Gastroesophageal sphincter (tissue), 4 donors: Measurements from ENCODE around the gene MTUS2. TPM values are rescaled to one million over a fixed set of nuclear protein-coding genes. Genes with fewer than 3 reads are reported as not detected.

ENCODE experiments used
- ATAC-seq: fragments of 150-250 bp; one replicate; pipeline ENCODE4 v1.9.1; 2016; ENCODE audit warnings: mild to moderate bottlenecking, moderate library complexity
- H3K27ac ChIP-seq, 4 donors: fragments of 200-600 bp; sonication (generic) in 3 of 4; 1 replicate in 3 of 4; 2 replicates in 1 of 4; pipeline ENCODE4 v1.5.1; 2016 to 2019
- H3K27me3 ChIP-seq: fragments of 200-600 bp; sonication (generic); one replicate; pipeline ENCODE4 v1.5.1; 2019
- H3K36me3 ChIP-seq, 2 donors: fragments of 200-600 bp; sonication (generic); one replicate each; pipeline ENCODE4 v1.5.1; 2019; ENCODE audit warnings: control low read depth in 1 of 2
- H3K4me1 ChIP-seq, 3 donors: fragments of 200-600 bp; sonication (generic); 1 replicate in 2 of 3; 2 replicates in 1 of 3; pipeline ENCODE4 v1.5.1; 2016 to 2019; ENCODE audit warnings: control low read depth in 2 of 3
- H3K4me3 ChIP-seq, 2 donors: fragments of 200-600 bp; sonication (generic); one replicate each; pipeline ENCODE4 v1.5.1; 2019; ENCODE audit warnings: mild to moderate bottlenecking in 1 of 2, moderate library complexity in 1 of 2
- H3K9me3 ChIP-seq, 3 donors: fragments of 200-600 bp; sonication (generic); one replicate each; pipeline ENCODE4 v1.5.1; 2017 to 2019; ENCODE audit warnings: control low read depth in 2 of 3
- EP300 ChIP-seq: sonication (generic); formaldehyde crosslinking; IDR thresholded peaks from one replicate; pipeline ENCODE4 v1.6.1; 2017; ENCODE audit warnings: antibody characterized with exemption, mild to moderate bottlenecking
- POLR2A ChIP-seq, 2 donors: fragments of 450-650 bp; IDR thresholded peaks; one replicate each; pipeline ENCODE4 v1.6.1; 2017; ENCODE audit warnings: antibody characterized with exemption in 2 of 2, mild to moderate bottlenecking in 2 of 2, moderate library complexity in 1 of 2
- POLR2AphosphoS5 ChIP-seq: sonication (generic); formaldehyde crosslinking; IDR thresholded peaks from one replicate; pipeline ENCODE4 v1.6.1; 2017; ENCODE audit warnings: antibody characterized with exemption
- WGBS, 2 donors: methylation state at CpG; one replicate each; pipeline ENCODE4 v1.1.5; 2018; ENCODE audit warnings: low coverage in 1 of 2; 5-methylcytosine and 5-hydroxymethylcytosine counted together
- total RNA-seq, 4 donors: library from RNA; depleted of rRNA; stranded (reverse); fragments of >200 nt; gene quantifications; one replicate each; pipeline ENCODE4 v1.1.0, GENCODE V29; 2016
- TF ChIP-seq, protein P1 (sequence below), 4 experiments: fragments of 200-600 bp in 2 of 4; fragments of 450-650 bp in 2 of 4; sonication (generic) in 1 of 4; IDR thresholded peaks; one replicate each; pipeline ENCODE4 v1.5.1; 2017 to 2019; ENCODE audit warnings: antibody characterized with exemption in 4 of 4, mild to moderate bottlenecking in 2 of 4, moderate library complexity in 2 of 4

The MTUS2 gene
- total RNA-seq, 4 donors from 2014 or later = 0.67 to 36.7 (median 18.4) TPM

DNA sequence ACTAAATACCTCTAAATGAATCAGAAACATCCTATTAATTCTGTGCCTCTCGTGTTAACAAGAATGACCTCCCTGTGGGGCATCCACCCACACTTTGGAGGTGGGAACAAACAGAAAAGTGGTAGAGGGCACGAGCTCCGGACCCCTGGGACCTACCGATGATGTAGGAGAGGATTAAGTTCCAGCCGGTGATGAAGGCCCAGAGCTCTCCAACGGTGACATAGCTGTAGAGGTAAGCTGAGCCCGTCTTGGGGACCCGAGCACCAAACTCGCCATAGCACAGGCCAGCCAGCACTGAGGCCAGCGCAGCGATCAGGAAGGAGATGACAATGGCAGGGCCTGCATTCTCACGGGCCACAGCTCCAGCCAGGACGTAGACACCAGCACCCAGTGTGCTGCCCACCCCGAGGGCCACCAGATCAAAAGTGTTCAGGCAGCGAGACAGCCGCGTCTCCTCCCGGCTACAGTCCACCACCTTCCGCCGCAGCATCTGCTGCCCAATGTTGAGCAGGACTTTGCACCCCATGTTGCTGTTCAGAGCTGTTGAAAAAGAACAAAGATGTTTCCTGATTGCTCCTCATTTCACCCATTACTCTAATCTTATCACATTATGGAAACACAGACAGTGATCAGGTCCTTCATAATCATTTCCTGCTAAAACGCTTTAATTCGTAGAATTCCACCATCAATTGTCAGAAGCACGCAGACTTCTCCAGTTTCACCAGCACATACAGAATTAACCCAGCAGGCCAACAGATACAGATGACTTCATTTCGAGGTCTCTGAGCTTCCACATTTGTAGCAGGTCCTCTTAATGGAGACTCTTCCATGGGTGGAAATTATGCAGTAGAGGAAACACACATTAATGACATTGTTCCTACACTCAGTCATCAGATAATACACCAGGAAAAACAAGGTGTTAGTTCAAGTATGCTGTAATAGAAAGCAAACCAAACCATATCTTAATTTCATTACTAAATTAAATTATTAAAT lies 715.8 kb downstream of the MTUS2 start:
- Histone ChIP-seq H3K27ac (no peak overlapping the region), H3K27me3 (no peaks in the 10 kb centered on the region), H3K9me3 (no peaks in the 10 kb centered on the region), H3K36me3 (peaks cover 0 to 33% of the 10 kb centered on the region in 2 donors), H3K4me3 (no peak overlapping the region), H3K4me1 (peaks cover 0 to 48% (median 0%) of the 10 kb centered on the region in 3 donors)
- TF ChIP-seq POLR2AphosphoS5 (no peak), EP300 (no peak), POLR2A (IDR thresholded peaks at IDR 0.05) (no peak)
- TF ChIP-seq, protein P1, sequence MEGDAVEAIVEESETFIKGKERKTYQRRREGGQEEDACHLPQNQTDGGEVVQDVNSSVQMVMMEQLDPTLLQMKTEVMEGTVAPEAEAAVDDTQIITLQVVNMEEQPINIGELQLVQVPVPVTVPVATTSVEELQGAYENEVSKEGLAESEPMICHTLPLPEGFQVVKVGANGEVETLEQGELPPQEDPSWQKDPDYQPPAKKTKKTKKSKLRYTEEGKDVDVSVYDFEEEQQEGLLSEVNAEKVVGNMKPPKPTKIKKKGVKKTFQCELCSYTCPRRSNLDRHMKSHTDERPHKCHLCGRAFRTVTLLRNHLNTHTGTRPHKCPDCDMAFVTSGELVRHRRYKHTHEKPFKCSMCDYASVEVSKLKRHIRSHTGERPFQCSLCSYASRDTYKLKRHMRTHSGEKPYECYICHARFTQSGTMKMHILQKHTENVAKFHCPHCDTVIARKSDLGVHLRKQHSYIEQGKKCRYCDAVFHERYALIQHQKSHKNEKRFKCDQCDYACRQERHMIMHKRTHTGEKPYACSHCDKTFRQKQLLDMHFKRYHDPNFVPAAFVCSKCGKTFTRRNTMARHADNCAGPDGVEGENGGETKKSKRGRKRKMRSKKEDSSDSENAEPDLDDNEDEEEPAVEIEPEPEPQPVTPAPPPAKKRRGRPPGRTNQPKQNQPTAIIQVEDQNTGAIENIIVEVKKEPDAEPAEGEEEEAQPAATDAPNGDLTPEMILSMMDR (IDR thresholded peaks at IDR 0.05) = no peak
- no peak for ATAC-seq
- WGBS, 2 donors = 81 to 99% methylated on average over 9 to 11 of the region's 24 CpGs

DNA sequence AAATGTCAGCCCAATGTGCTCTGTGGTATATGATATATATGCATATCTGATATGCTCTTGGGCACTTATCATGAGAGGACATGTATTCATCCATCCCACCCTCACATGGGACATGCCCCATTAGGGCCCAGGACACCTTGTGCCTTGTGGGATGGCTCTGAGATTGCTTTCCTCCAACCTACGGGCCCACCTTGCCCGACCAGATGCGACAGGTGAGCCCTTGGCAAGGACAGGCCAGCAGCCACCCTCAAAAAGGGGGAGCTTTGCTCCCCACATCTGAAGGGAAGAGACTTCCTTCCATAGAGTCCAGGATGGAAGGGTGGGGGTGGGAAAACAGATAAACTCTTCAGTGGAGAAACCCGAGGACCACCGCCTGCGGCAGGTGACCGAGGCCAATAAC lies 716.7 kb downstream of the MTUS2 start:
- Histone ChIP-seq H3K27ac (no peak overlapping the region), H3K4me1 (peaks cover 0 to 43% (median 0%) of the 10 kb centered on the region in 3 donors), H3K27me3 (no peaks in the 10 kb centered on the region), H3K36me3 (peaks cover 0 to 25% of the 10 kb centered on the region in 2 donors), H3K4me3 (no peak overlapping the region), H3K9me3 (no peaks in the 10 kb centered on the region)
- no peak for TF ChIP-seq EP300
- no peak for TF ChIP-seq POLR2A (IDR thresholded peaks at IDR 0.05)
- TF ChIP-seq, protein P1 (IDR thresholded peaks at IDR 0.05) = no peak
- no peak for TF ChIP-seq POLR2AphosphoS5
- ATAC-seq = no peak
- 100% methylated on average over 4 of the region's 7 CpGs; no CpG with 5 or more reads in 1 of the 2 donors for WGBS, 2 donors

DNA sequence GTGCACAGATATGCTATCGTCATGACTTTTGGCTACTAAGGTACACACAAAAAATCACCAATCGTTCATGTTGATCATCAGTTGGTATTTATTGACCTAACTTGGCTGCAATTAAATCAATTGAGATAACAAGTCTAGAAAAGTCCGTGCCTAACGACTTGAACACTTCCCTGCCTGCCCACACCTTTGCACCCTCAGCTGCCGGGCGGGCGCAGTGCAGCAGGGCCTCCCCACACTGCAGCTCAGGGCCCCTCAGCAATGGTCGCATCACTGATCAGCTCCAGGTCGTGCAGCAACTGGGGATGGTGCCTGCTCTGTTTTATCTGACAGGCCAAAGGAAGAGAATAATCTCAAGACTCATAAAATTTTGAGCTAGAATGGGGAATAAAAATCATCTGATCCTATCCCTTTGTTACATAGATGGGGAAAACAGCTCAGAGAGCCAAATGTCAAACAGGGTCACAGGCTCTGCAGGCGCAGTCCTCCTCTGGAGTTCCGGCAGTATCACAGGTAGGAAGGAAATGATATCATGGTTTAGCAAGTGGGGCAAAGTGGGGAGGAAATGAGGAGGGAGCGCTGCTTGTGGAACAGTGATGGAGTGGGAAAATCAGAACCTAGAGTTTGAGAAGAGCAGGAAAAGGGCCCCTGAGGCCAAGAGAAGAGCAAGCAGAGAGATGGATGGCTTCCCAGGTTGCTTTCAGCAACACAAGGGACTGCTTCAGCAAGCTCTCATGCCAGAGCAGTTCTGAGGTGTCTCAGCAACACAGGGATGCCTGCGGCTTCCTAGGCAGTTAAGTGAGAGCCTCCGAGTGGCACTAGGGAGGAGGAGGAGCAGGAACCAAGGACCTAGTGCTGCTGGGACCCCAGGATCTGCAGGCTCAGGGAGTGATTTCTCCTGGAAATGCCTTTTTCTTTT lies 717.9 kb downstream of the MTUS2 start:
- Histone ChIP-seq H3K4me1 (peaks cover 0 to 32% (median 0%) of the 10 kb centered on the region in 3 donors), H3K4me3 (no peak overlapping the region), H3K36me3 (peaks cover 0 to 14% of the 10 kb centered on the region in 2 donors), H3K9me3 (no peaks in the 10 kb centered on the region), H3K27ac (no peak overlapping the region), H3K27me3 (no peaks in the 10 kb centered on the region)
- 76 to 90% methylated on average over 7 to 8 of the region's 14 CpGs for WGBS, 2 donors
- ATAC-seq = no peak
- TF ChIP-seq EP300 (no peak), POLR2A (IDR thresholded peaks at IDR 0.05) (no peak), POLR2AphosphoS5 (no peak)
- TF ChIP-seq, protein P1 (IDR thresholded peaks at IDR 0.05) = no peak

DNA sequence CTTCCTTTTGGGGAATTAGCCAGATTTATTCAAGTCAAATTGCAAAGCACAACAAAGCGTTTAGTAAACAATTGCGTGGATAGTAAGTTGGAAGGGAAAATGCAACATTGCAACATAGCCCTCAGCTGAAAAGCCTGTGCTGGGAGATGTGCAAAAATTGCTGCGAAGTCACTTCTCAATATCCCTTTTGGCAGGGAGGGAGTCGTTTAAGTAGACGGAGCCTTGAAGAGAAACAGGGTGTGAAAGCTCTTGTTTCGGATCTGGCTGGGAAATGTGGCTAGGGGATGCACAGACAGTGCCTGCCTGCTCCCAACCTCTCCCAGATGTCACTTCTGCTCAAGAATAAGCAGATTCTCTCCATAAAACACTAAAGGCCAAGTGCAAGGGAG lies 718.5 kb downstream of the MTUS2 start:
- no peaks in the 10 kb centered on the region for H3K9me3 ChIP-seq
- no peak for TF ChIP-seq POLR2A (IDR thresholded peaks at IDR 0.05)
- TF ChIP-seq EP300 = no peak
- TF ChIP-seq, protein P1 (IDR thresholded peaks at IDR 0.05) = no peak
- TF ChIP-seq POLR2AphosphoS5 = no peak
- no peak for ATAC-seq
- peaks cover 0 to 13% of the 10 kb centered on the region in 2 donors for H3K36me3 ChIP-seq
- WGBS, 2 donors = 75 to 81% methylated on average over 6 of the region's 6 CpGs
- no peaks in the 10 kb centered on the region for H3K27me3 ChIP-seq
- H3K4me3 ChIP-seq = no peak overlapping the region
- no peak overlapping the region for H3K27ac ChIP-seq
- H3K4me1 ChIP-seq = peaks cover 0 to 25% (median 0%) of the 10 kb centered on the region in 3 donors
